ENCODE measurements around the gene CEP164. TPM values are rescaled to one million over a fixed set of nuclear protein-coding genes. Genes with fewer than 3 reads are reported as not detected.

Gene CEP164
- total and polyA plus RNA-seq, 2 of the 8 experiments (the other 6 are each of a cell fraction or from before 2014, with no cell fraction given) = 8.4 to 20.8 TPM

DNA sequence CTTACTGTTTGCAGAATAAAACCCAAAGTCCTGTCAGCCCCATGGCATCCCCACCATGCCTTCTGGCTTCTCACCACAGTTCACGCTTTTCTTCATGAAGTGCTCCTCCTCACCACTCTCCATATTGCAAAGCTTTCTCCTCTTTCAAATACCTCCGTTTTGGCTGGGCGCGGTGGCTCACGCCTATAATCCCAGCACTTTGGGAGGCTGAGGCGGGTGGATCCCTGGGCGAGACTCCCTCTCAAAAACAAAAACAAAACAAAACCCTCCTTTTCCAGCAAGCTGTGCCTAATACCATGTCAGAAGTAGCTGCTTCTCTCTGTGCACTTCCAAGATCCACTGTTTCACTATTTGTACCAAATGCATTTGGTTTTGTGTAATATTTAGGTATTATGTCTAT is 18.3 kb upstream of the CEP164 start:
- no peaks in the 10 kb centered on the region for H4K20me1 ChIP-seq (replicated peaks in 1 of 2; ENCODE audit: control insufficient read depth in 1 of 2, insufficient read depth in 2 of 2, low read length in 2 of 2)
- no peak overlapping the region for H4K8ac ChIP-seq (ENCODE audit: extremely low read depth, insufficient read depth, low read length)
- H3K27me3 ChIP-seq (replicated peaks in 1 of 4; ENCODE audit: control insufficient read depth in 3 of 4, extremely low read depth in 1 of 4, insufficient read depth in 3 of 4, low read length in 3 of 4) = 0 out of 7 replicates have a peak, but pooled peaks cover 0 to 3% (median 0%) of the 10 kb centered on the region in 4 experiments
- H2AFZ ChIP-seq (ENCODE audit: low read length) = no peak overlapping the region
- H3K36me3 ChIP-seq (ENCODE audit: control insufficient read depth in 2 of 4, insufficient read depth in 4 of 4, low read length in 3 of 4) = no peaks in the 10 kb centered on the region
- no peak overlapping the region for H3K23ac ChIP-seq (ENCODE audit: insufficient read length)
- H3K79me1 ChIP-seq (ENCODE audit: low read depth, low read length) = no peaks in the 10 kb centered on the region
- TF ChIP-seq RAD21 (IDR thresholded peaks at IDR 0.05 in 1 of 2, conservative IDR thresholded peaks at IDR 0.05 in 1 of 2; ENCODE audit: low read depth in 2 of 2, low read length in 2 of 2) (no peak), HDAC6 (IDR thresholded peaks at IDR 0.05; ENCODE audit: low read depth, low read length) (no peak), GTF2F1 (IDR thresholded peaks at IDR 0.05; ENCODE audit: borderline replicate concordance, low read depth, low read length) (no peak), CEBPB (IDR thresholded peaks at IDR 0.05; ENCODE audit: low read depth, low read length) (no peak), BACH1 (IDR thresholded peaks at IDR 0.05; ENCODE audit: low read length) (no peak)
- TF ChIP-seq, protein P1, sequence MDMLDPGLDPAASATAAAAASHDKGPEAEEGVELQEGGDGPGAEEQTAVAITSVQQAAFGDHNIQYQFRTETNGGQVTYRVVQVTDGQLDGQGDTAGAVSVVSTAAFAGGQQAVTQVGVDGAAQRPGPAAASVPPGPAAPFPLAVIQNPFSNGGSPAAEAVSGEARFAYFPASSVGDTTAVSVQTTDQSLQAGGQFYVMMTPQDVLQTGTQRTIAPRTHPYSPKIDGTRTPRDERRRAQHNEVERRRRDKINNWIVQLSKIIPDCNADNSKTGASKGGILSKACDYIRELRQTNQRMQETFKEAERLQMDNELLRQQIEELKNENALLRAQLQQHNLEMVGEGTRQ (IDR thresholded peaks at IDR 0.05; ENCODE audit: low read length) = no peak
- ChIA-PET CTCF (ENCODE audit: partially characterized antibody) (interaction anchor here (0.6 to 1.5 kb wide), 3 partner anchors 10 to 216 kb away, joined by 3 read pairs; no protein-coding TSS in a partner anchor), POLR2A (ENCODE audit: partially characterized antibody) (interaction anchor here (0.9 to 2.4 kb wide), 4 partner anchors 8 to 22 kb away, joined by 3 to 6 read pairs (median 4); partner anchors contain the start of gene CEP164)
- no peak overlapping the region for H2BK15ac ChIP-seq (ENCODE audit: low read length)
- H4K91ac ChIP-seq (replicated peaks; ENCODE audit: insufficient read length, low read length) = no peak overlapping the region
- H3K4me3 ChIP-seq (ENCODE audit: extremely low read depth in 1 of 4, insufficient read depth in 2 of 4, low read depth in 3 of 4, low read length in 4 of 4) = no peak overlapping the region
- FAIRE-seq = no peak
- no peaks in the 10 kb centered on the region for H3K23me2 ChIP-seq (ENCODE audit: low read depth, low read length)
- no peak overlapping the region for H3K4me2 ChIP-seq (ENCODE audit: insufficient read depth in 1 of 2, low read depth in 2 of 2, low read length in 2 of 2)
- H2BK12ac ChIP-seq (ENCODE audit: low read depth, low read length) = no peak overlapping the region
- no peak overlapping the region for H2AK5ac ChIP-seq (ENCODE audit: low read depth, low read length)
- no peaks in the 10 kb centered on the region for H3K79me2 ChIP-seq (ENCODE audit: control insufficient read depth in 1 of 2, insufficient read depth in 2 of 2, low read length in 2 of 2)
- H3K9me3 ChIP-seq (ENCODE audit: insufficient read depth in 2 of 2, low read depth in 1 of 2, low read length in 1 of 2) = no peaks in the 10 kb centered on the region
- H3K27ac ChIP-seq (ENCODE audit: low read depth, low read length) = no peak overlapping the region
- WGBS, 2 experiments (ENCODE audit: extremely low coverage in 1 of 2, insufficient coverage in 1 of 2, insufficient read length in 1 of 2, insufficient replicate concordance in 2 of 2, low coverage in 1 of 2, low lambda C conversion rate in 2 of 2, missing lambda C conversion rate in 1 of 2) = 92% methylated on average over 7 of the region's 7 CpGs; no CpG with 5 or more reads in 1 of the 2 experiments
- no peak overlapping the region for H2BK5ac ChIP-seq (ENCODE audit: low read depth, low read length)
- no peak overlapping the region for H3K14ac ChIP-seq (ENCODE audit: insufficient read length)
- no peak overlapping the region for H2BK120ac ChIP-seq (replicated peaks; ENCODE audit: low read depth, low read length)
- no peak overlapping the region for H3K56ac ChIP-seq (replicated peaks; ENCODE audit: insufficient read length, low read depth, low read length)
- H2BK20ac ChIP-seq (ENCODE audit: low read length) = no peak overlapping the region
- peaks cover 0 to 1% (median under 1%) of the 10 kb centered on the region in 4 experiments; a peak in 1 of 7 replicates for H3K4me1 ChIP-seq (replicated peaks in 1 of 4; ENCODE audit: control insufficient read depth in 3 of 4, insufficient read depth in 4 of 4, low read length in 3 of 4)
- H3K9ac ChIP-seq (replicated peaks in 1 of 4; ENCODE audit: extremely low read depth in 1 of 4, low read depth in 3 of 4, low read length in 3 of 4) = no peak overlapping the region
- no peak overlapping the region for H4K5ac ChIP-seq (ENCODE audit: insufficient read length, low read depth, low read length)
- DNase-seq (ENCODE audit: low read depth in 1 of 2, low spot score in 2 of 2) = no peak
- H3K18ac ChIP-seq (ENCODE audit: extremely low read depth, low read length) = no peak overlapping the region
- no peak overlapping the region for H3K4ac ChIP-seq (replicated peaks; ENCODE audit: insufficient read length, low read depth, low read length)
